PC-3 (cell line): Measurements from ENCODE around the gene MED4.

ENCODE experiments used
- EZH2 ChIP-seq: fragments of 300-600 bp; sonication (generic); IDR thresholded peaks from one replicate; pipeline ENCODE4 v1.6.1; 2017; ENCODE audit warnings: antibody characterized with exemption, mild to moderate bottlenecking, low read length; ENCODE audit not compliant: unreplicated experiment
- EZH2phosphoT487 ChIP-seq: fragments of 300-600 bp; sonication (generic); IDR thresholded peaks from 2 replicates; pipeline ENCODE4 v1.6.1; 2018; ENCODE audit warnings: mild to moderate bottlenecking, antibody characterized with exemption, low read length, borderline replicate concordance
- TF ChIP-seq, protein P1 (sequence below): fragments of 300-600 bp; sonication (generic); conservative IDR thresholded peaks from 2 replicates; pipeline ENCODE4 v1.5.1; 2017; ENCODE audit warnings: antibody characterized with exemption, low read depth, mild to moderate bottlenecking, low read length

DNA sequence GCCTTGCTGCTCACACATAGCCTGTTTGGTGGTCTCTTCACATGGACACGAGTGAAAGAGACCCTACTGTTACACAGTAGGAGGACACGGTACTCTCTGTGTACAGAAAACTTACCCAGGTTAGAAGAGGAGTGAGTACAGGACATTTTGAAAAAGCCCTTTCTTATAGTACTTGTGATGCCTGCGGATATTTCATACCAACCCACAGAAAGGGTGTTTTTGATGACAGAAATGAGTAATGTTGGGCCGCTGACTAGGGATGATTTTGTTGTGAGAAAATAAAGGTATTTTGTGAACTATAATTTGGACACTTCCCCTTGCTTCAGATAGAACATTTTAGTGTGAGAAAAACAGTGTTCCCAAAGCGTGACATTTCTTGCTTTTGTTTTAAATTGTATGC is 39.2 kb downstream of the MED4 start:
- TF ChIP-seq, protein P1, sequence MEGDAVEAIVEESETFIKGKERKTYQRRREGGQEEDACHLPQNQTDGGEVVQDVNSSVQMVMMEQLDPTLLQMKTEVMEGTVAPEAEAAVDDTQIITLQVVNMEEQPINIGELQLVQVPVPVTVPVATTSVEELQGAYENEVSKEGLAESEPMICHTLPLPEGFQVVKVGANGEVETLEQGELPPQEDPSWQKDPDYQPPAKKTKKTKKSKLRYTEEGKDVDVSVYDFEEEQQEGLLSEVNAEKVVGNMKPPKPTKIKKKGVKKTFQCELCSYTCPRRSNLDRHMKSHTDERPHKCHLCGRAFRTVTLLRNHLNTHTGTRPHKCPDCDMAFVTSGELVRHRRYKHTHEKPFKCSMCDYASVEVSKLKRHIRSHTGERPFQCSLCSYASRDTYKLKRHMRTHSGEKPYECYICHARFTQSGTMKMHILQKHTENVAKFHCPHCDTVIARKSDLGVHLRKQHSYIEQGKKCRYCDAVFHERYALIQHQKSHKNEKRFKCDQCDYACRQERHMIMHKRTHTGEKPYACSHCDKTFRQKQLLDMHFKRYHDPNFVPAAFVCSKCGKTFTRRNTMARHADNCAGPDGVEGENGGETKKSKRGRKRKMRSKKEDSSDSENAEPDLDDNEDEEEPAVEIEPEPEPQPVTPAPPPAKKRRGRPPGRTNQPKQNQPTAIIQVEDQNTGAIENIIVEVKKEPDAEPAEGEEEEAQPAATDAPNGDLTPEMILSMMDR, result no peak
- no peak for TF ChIP-seq EZH2
- TF ChIP-seq EZH2phosphoT487, result no peak
